Measurements from ENCODE around the gene LRRIQ4. TPM values are rescaled to one million over a fixed set of nuclear protein-coding genes. Genes with fewer than 3 reads are reported as not detected.

LRRIQ4 gene
- total RNA-seq, 3 donors from 2014 or later (not counting 1 experiment from before 2014, with no cell fraction given): not detected

- Mint-ChIP-seq H3K27me3 (ENCODE audit: low read depth in 2 of 2) (peaks cover 14 to 37% of the 10 kb centered on the region in 2 donors), H3K9me3 (no peaks in the 10 kb centered on the region), H3K36me3 (no peaks in the 10 kb centered on the region), H3K27ac (no peak overlapping the region), H3K4me3 (no peak overlapping the region), H3K4me1 (no peaks in the 10 kb centered on the region)
- DNase-seq: no peak
- Histone ChIP-seq H3K27me3 (ENCODE audit: control insufficient read depth, insufficient read depth, low read length) (no peaks in the 10 kb centered on the region), H3K4me3 (ENCODE audit: low read length) (no peak overlapping the region), H3K27ac (ENCODE audit: low read length) (no peak overlapping the region), H3K4me1 (ENCODE audit: control insufficient read depth, insufficient read depth, low read length) (peaks cover 4% of the 10 kb centered on the region), H3K9me3 (ENCODE audit: control insufficient read depth, insufficient read depth, low read length) (no peaks in the 10 kb centered on the region), H3K36me3 (ENCODE audit: control insufficient read depth, insufficient read depth, low read length) (no peaks in the 10 kb centered on the region)
- intact Hi-C loops (cut with micrococcal nuclease): no loop called here
- TF ChIP-seq CTCF (IDR thresholded peaks at IDR 0.05): no peak
- ATAC-seq: no peak
- 100% methylated on average over 1 of the region's 1 CpG for WGBS (ENCODE audit: insufficient coverage)
These were observed 25.9 kb downstream of the LRRIQ4 start for GRCh38 chr3:169838511-169839030.

GRCh38 chr3:169841171-169841570 lies 28.5 kb downstream of the LRRIQ4 start:
- Mint-ChIP-seq H3K36me3 (no peaks in the 10 kb centered on the region), H3K4me1 (no peaks in the 10 kb centered on the region), H3K27ac (no peak overlapping the region), H3K27me3 (ENCODE audit: low read depth in 2 of 2) (peaks cover 12 to 37% of the 10 kb centered on the region in 2 donors), H3K9me3 (no peaks in the 10 kb centered on the region), H3K4me3 (no peak overlapping the region)
- Histone ChIP-seq H3K9me3 (ENCODE audit: control insufficient read depth, insufficient read depth, low read length) (no peaks in the 10 kb centered on the region), H3K27ac (ENCODE audit: low read length) (no peak overlapping the region), H3K4me1 (ENCODE audit: control insufficient read depth, insufficient read depth, low read length) (peaks cover 4% of the 10 kb centered on the region), H3K27me3 (ENCODE audit: control insufficient read depth, insufficient read depth, low read length) (no peaks in the 10 kb centered on the region), H3K36me3 (ENCODE audit: control insufficient read depth, insufficient read depth, low read length) (no peaks in the 10 kb centered on the region), H3K4me3 (ENCODE audit: low read length) (no peak overlapping the region)
- DNase-seq (no peak), ATAC-seq (no peak)
- no peak for TF ChIP-seq CTCF (IDR thresholded peaks at IDR 0.05)
- intact Hi-C loops (cut with micrococcal nuclease): no loop called here
- 83% methylated on average over 3 of the region's 4 CpGs for WGBS (ENCODE audit: insufficient coverage)

GRCh38 chr3:169842960-169843359 lies 30.3 kb downstream of the LRRIQ4 start:
- no peaks in the 10 kb centered on the region for H3K36me3 Mint-ChIP-seq
- H3K36me3 ChIP-seq (ENCODE audit: control insufficient read depth, insufficient read depth, low read length): no peaks in the 10 kb centered on the region
- no peak overlapping the region for H3K27ac ChIP-seq (ENCODE audit: low read length)
- DNase-seq: no peak
- H3K27me3 ChIP-seq (ENCODE audit: control insufficient read depth, insufficient read depth, low read length): no peaks in the 10 kb centered on the region
- no peaks in the 10 kb centered on the region for H3K4me1 Mint-ChIP-seq
- TF ChIP-seq CTCF (IDR thresholded peaks at IDR 0.05): no peak
- 45% methylated on average over 3 of the region's 3 CpGs for WGBS (ENCODE audit: insufficient coverage)
- no peak overlapping the region for H3K4me3 Mint-ChIP-seq
- no peaks in the 10 kb centered on the region for H3K9me3 Mint-ChIP-seq
- peaks cover 12 to 41% of the 10 kb centered on the region in 2 donors for H3K27me3 Mint-ChIP-seq (ENCODE audit: low read depth in 2 of 2)
- H3K27ac Mint-ChIP-seq: no peak overlapping the region
- ATAC-seq: no peak
- intact Hi-C loops (cut with micrococcal nuclease): no loop called here
- H3K4me3 ChIP-seq (ENCODE audit: low read length): no peak overlapping the region
- H3K9me3 ChIP-seq (ENCODE audit: control insufficient read depth, insufficient read depth, low read length): no peaks in the 10 kb centered on the region
- peaks cover 4% of the 10 kb centered on the region for H3K4me1 ChIP-seq (ENCODE audit: control insufficient read depth, insufficient read depth, low read length)
